CD4-positive, alpha-beta T cell treated with Interleukin-4 for 1 hour (primary cell): ENCODE measurements around the gene BEND6.
A peak's percentile ranks its signal among the peaks of the same experiment; 100 is the strongest.
"Not testable (repeated sequence)": the region's sequence is repeated elsewhere in the genome, so short reads cannot be mapped to it uniquely, and the experiment has no call there.

ENCODE experiments used
- DNase-seq, 2 donors: peaks; one replicate each; pipeline ENCODE4 v3.0.0-alpha.2; 2020 to 2022

BEND6 gene

GRCh38 chr6:57044061-57044460 lies 89.2 kb downstream of the BEND6 start:
- not testable (repeated sequence) for DNase-seq

- no peak for DNase-seq
These were observed 89.7 kb downstream of the BEND6 start for GRCh38 chr6:57044568-57044967.

GRCh38 chr6:57046332-57047256 lies 91.7 kb downstream of the BEND6 start, which contains the start of gene KIAA1586:
Gene KIAA1586, plus strand, starts transcription at chr6:57046693. Its CDS starts 63 bp downstream, at chr6:57046756.
- peak; percentile 77 to 83 for DNase-seq

- DNase-seq, result not testable (repeated sequence)
These were observed 92.3 kb downstream of the BEND6 start for GRCh38 chr6:57047257-57047585.

GRCh38 chr6:57047859-57048258 lies 93.0 kb downstream of the BEND6 start:
- DNase-seq, result not testable (repeated sequence)

- DNase-seq, result no peak
These were observed 93.7 kb downstream of the BEND6 start for GRCh38 chr6:57048577-57048976.

- no peak for DNase-seq
These were observed 108.9 kb downstream of the BEND6 start for GRCh38 chr6:57063847-57064246.

GRCh38 chr6:57064809-57065208 lies 109.9 kb downstream of the BEND6 start:
- no peak for DNase-seq

GRCh38 chr6:57068061-57068460 lies 113.2 kb downstream of the BEND6 start:
- DNase-seq, result no peak

GRCh38 chr6:57069228-57069627 lies 114.3 kb downstream of the BEND6 start:
- DNase-seq, result no peak

- DNase-seq, result no peak
These were observed 115.0 kb downstream of the BEND6 start for GRCh38 chr6:57069920-57070331.

GRCh38 chr6:57072108-57072507 lies 117.2 kb downstream of the BEND6 start:
- DNase-seq, result no peak

GRCh38 chr6:57074383-57074782 lies 119.5 kb downstream of the BEND6 start:
- DNase-seq, result no peak

GRCh38 chr6:57075092-57075491 lies 120.2 kb downstream of the BEND6 start:
- no peak for DNase-seq
